Measurements from ENCODE around the gene KXD1. TPM values are rescaled to one million over a fixed set of nuclear protein-coding genes. Genes with fewer than 3 reads are reported as not detected.
A peak's percentile ranks its signal among the peaks of the same experiment; 100 is the strongest.

Gene KXD1
- polyA plus RNA-seq, 1 of the 3 experiments (the other 2 are of a cell fraction): 151 TPM

DNA sequence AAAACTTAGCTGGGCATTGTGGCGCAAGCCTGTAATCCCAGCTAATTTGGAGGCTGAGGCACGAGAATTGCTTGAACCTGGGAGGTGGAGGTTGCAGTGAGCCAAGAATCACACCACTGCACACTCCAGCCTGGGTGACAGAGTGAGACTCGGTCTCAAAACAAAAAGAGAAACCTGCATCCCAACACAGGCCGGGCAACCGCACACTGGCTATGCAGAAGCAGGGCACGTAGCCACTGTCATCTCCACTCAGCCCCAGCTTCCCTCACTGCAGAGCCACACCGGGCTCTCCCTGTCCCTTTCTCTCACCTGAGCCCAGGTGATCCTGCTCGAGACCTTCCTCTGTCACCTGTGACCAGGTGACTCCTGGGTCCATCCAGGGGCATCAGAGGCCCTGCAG, 47.5 kb upstream of the KXD1 start:
- peaks cover 98% of the 10 kb centered on the region for H3K79me2 ChIP-seq (ENCODE audit: insufficient read depth)
- H3K27ac ChIP-seq (ENCODE audit: low read depth in 2 of 2, low read length in 1 of 2): no peak overlapping the region
- ChIA-PET CTCF (interaction anchor here (0.9 to 5.1 kb wide), 5 partner anchors 10 to 60 kb away, joined by 3 to 58 read pairs (median 7); partner anchors contain the start of gene ELL), POLR2A (interaction anchor here (0.8 kb wide), 1 partner anchor 10 kb away, joined by 3 read pairs; no protein-coding TSS in a partner anchor)
- DNase-seq: no peak
- H3K4me1 ChIP-seq (ENCODE audit: control insufficient read depth in 1 of 2, insufficient read depth in 2 of 2, low read depth in 1 of 2, low read length in 1 of 2): peaks cover 0 to 37% of the 10 kb centered on the region in 2 experiments; a peak in 1 of 4 replicates
- no peaks in the 10 kb centered on the region for H3F3A ChIP-seq (replicated peaks; ENCODE audit: insufficient read depth)
- no peaks in the 10 kb centered on the region for H3K9me2 ChIP-seq
- no peak overlapping the region for H3K4me2 ChIP-seq
- no peak for TF ChIP-seq NRF1 (IDR thresholded peaks at IDR 0.05; ENCODE audit: low read depth, low read length)
- TF ChIP-seq EP300 (IDR thresholded peaks at IDR 0.05; ENCODE audit: borderline replicate concordance in 1 of 2, low read depth in 1 of 2, low read length in 1 of 2): no peak
- TF ChIP-seq, protein P1, sequence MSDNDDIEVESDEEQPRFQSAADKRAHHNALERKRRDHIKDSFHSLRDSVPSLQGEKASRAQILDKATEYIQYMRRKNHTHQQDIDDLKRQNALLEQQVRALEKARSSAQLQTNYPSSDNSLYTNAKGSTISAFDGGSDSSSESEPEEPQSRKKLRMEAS (IDR thresholded peaks at IDR 0.05; ENCODE audit: low read depth): no peak
- TF ChIP-seq NFIC (IDR thresholded peaks at IDR 0.05; ENCODE audit: borderline replicate concordance): no peak
- H2AFZ ChIP-seq (ENCODE audit: low read depth): no peak overlapping the region
- H3K9ac ChIP-seq: no peak overlapping the region
- H3K36me3 ChIP-seq (replicated peaks in 1 of 2; ENCODE audit: control insufficient read depth in 1 of 2, insufficient read depth in 2 of 2, low read length in 1 of 2): no peaks in the 10 kb centered on the region
- peaks cover 100% of the 10 kb centered on the region for H4K20me1 ChIP-seq (ENCODE audit: insufficient read depth)
- no peaks in the 10 kb centered on the region for H3K9me3 ChIP-seq
- H3K4me3 ChIP-seq (ENCODE audit: low read depth in 2 of 2, low read length in 1 of 2): no peak overlapping the region
- no peaks in the 10 kb centered on the region for H3K27me3 ChIP-seq (ENCODE audit: insufficient read depth)
- WGBS (ENCODE audit: low lambda C conversion rate): 96% methylated on average over 7 of the region's 8 CpGs

DNA sequence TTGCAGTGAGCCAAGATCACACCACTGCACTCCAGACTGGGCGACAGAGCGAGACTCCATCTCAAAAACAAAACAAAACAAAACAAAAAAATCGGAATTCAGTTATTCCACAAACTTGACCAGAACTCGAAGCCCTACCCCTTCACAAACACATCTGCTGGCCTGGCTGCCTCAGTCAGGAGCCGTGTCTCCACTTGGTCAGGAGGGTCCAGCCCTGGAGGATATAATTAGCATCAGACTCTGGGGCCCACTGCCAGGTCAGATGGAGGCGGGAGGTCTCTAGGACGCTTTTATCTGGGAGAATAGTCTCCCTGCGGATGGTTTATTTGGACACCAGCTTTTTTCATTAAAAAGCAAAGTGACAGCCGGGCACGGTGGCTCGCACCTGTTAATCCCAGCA, 43.8 kb upstream of the KXD1 start:
- H2AFZ ChIP-seq (ENCODE audit: low read depth): no peak overlapping the region
- H3K9me2 ChIP-seq: no peaks in the 10 kb centered on the region
- no peaks in the 10 kb centered on the region for H3K36me3 ChIP-seq (replicated peaks in 1 of 2; ENCODE audit: control insufficient read depth in 1 of 2, insufficient read depth in 2 of 2, low read length in 1 of 2)
- H4K20me1 ChIP-seq (ENCODE audit: insufficient read depth): peaks cover 100% of the 10 kb centered on the region
- H3K27ac ChIP-seq (ENCODE audit: low read depth in 2 of 2, low read length in 1 of 2): no peak overlapping the region
- peaks cover 100% of the 10 kb centered on the region for H3K79me2 ChIP-seq (ENCODE audit: insufficient read depth)
- H3K4me3 ChIP-seq (ENCODE audit: low read depth in 2 of 2, low read length in 1 of 2): no peak overlapping the region
- peak; percentile 79 for DNase-seq
- TF ChIP-seq MXI1 (IDR thresholded peaks at IDR 0.05; ENCODE audit: low read depth, low read length): no peak
- TF ChIP-seq YY1 (IDR thresholded peaks at IDR 0.05; ENCODE audit: low read depth): no peak
- TF ChIP-seq, protein P2, sequence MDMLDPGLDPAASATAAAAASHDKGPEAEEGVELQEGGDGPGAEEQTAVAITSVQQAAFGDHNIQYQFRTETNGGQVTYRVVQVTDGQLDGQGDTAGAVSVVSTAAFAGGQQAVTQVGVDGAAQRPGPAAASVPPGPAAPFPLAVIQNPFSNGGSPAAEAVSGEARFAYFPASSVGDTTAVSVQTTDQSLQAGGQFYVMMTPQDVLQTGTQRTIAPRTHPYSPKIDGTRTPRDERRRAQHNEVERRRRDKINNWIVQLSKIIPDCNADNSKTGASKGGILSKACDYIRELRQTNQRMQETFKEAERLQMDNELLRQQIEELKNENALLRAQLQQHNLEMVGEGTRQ (IDR thresholded peaks at IDR 0.05; ENCODE audit: borderline replicate concordance, low read depth, low read length): no peak
- TF ChIP-seq SMC3 (IDR thresholded peaks at IDR 0.05; ENCODE audit: low read depth, low read length): no peak
- TF ChIP-seq TEAD4 (IDR thresholded peaks at IDR 0.05; ENCODE audit: borderline replicate concordance, insufficient read depth): no peak
- no peak for TF ChIP-seq RXRA (IDR thresholded peaks at IDR 0.05; ENCODE audit: borderline replicate concordance, low read depth)
- no peak; the same call in 1 of the 2 replicates for TF ChIP-seq RAD21 (IDR thresholded peaks at IDR 0.05; ENCODE audit: low read length)
- no peak for TF ChIP-seq POLR2AphosphoS5 (IDR thresholded peaks at IDR 0.05; ENCODE audit: low read depth, low read length)
- TF ChIP-seq, protein P3, sequence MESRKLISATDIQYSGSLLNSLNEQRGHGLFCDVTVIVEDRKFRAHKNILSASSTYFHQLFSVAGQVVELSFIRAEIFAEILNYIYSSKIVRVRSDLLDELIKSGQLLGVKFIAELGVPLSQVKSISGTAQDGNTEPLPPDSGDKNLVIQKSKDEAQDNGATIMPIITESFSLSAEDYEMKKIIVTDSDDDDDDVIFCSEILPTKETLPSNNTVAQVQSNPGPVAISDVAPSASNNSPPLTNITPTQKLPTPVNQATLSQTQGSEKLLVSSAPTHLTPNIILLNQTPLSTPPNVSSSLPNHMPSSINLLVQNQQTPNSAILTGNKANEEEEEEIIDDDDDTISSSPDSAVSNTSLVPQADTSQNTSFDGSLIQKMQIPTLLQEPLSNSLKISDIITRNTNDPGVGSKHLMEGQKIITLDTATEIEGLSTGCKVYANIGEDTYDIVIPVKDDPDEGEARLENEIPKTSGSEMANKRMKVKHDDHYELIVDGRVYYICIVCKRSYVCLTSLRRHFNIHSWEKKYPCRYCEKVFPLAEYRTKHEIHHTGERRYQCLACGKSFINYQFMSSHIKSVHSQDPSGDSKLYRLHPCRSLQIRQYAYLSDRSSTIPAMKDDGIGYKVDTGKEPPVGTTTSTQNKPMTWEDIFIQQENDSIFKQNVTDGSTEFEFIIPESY (IDR thresholded peaks at IDR 0.05; ENCODE audit: borderline replicate concordance, low read depth): no peak
- TF ChIP-seq FOXJ3 (CRISPR knock-in tag; IDR thresholded peaks at IDR 0.05): no peak
- TF ChIP-seq JUND (IDR thresholded peaks at IDR 0.05): no peak
- TF ChIP-seq GATA2 (CRISPR knock-in tag; IDR thresholded peaks at IDR 0.05): no peak
- no peak for TF ChIP-seq FOSL2 (IDR thresholded peaks at IDR 0.05; ENCODE audit: borderline replicate concordance, low read depth)
- no peak for TF ChIP-seq GABPA (IDR thresholded peaks at IDR 0.05; ENCODE audit: low read depth)
- TF ChIP-seq, protein P4, sequence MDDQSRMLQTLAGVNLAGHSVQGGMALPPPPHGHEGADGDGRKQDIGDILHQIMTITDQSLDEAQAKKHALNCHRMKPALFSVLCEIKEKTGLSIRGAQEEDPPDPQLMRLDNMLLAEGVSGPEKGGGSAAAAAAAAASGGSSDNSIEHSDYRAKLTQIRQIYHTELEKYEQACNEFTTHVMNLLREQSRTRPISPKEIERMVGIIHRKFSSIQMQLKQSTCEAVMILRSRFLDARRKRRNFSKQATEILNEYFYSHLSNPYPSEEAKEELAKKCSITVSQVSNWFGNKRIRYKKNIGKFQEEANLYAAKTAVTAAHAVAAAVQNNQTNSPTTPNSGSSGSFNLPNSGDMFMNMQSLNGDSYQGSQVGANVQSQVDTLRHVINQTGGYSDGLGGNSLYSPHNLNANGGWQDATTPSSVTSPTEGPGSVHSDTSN (IDR thresholded peaks at IDR 0.05): no peak
- H3K9ac ChIP-seq: no peak overlapping the region
- H3K4me1 ChIP-seq (ENCODE audit: control insufficient read depth in 1 of 2, insufficient read depth in 2 of 2, low read depth in 1 of 2, low read length in 1 of 2): peaks cover 0 to 4% of the 10 kb centered on the region in 2 experiments; a peak in 1 of 4 replicates
- H3K4me2 ChIP-seq: no peak overlapping the region
- WGBS (ENCODE audit: low lambda C conversion rate): 78% methylated on average over 10 of the region's 11 CpGs
- no peaks in the 10 kb centered on the region for H3F3A ChIP-seq (replicated peaks; ENCODE audit: insufficient read depth)
- no peaks in the 10 kb centered on the region for H3K9me3 ChIP-seq
- ChIA-PET POLR2A (interaction anchor here (1.0 kb wide), 1 partner anchor 53 kb away, joined by 4 read pairs; no protein-coding TSS in a partner anchor), CTCF (interaction anchor here (2.5 kb wide), 1 partner anchor 52 kb away, joined by 11 read pairs; no protein-coding TSS in a partner anchor)
- H3K27me3 ChIP-seq (ENCODE audit: insufficient read depth): no peaks in the 10 kb centered on the region

All from SK-N-SH (cell line).